ENCODE data around the gene REN.

REN gene

DNA sequence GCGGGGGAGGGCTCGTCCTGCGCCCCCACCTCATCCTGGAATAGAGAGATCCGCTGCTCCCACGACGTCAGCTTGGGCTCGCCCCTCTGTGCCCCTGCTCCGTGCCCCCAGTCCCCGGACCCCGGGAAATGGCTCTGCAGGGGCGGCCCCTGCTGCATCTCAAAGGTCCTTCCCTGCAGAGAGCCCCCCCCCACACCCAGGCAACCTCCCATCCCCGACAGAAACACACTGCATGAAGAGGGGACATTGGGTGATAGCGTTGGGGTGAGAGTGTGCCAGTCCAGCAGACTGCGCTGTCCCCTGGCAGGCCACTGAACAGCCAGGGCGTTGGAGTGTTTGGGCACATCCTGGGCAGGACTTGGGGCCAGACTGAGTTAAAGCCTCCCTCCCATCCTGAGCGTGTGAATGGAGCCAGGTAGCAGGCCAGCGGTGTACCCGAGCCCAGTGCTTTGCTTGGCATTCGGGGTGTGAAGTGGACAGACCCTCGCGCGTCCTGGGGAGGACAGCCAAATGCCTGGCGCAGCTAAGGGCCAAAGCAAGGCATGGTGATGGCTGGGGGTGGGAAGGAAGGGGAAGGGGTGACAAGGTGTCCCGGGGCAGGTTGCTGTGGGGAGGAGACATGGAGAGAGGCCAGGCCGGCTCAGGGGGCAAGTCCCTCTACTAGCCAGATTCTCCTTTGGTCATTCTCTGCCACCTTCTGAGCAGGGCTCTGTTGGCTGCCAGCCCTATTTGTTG lies 13.7 kb downstream of the REN start:
- DNase-seq = no peak

DNA sequence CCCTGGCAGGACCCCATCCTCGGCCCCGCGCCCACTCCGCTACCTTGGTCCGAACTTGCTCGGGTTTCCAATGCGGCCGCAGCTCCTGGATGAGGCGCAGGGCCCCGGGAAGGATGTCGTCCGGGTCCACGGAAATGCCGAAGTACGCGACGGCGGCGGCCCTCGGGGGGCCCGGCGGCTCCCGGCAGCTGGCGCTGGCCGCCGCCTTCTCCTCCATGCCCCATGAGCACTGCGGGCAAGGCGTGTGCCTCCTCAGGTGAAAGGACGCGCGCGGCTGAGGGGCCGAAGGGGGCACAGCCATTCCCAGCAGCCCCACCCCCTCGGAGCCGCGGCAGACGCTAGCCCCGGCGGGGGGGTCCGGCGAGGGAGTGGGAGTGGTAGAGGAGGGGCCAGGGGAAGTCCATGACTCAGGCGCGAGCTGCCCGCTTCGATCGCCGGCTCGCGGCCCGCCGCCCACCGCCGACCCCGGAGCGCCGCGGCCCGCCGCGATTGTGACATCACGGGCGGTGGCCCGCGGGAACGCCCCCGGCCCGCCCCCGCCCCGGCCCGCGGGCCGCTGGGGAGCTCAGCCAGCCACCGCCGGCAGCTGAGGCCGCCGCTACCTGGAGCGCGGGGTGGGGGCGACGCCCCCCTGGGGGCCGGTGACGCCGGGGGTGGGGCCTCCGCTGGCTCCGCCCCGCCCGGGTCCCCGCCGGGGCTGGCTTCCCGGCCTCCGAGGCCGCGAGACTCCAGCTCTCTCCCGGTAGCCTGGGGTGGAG lies 14.4 kb downstream of the REN start, which contains the start of gene ETNK2:
TSS of gene ETNK2 (minus strand) at position 493 of the 758 bp plus-strand sequence. CDS start at position 301, 192 bp downstream.
- peak; percentile 49 to 67 for DNase-seq

DNA sequence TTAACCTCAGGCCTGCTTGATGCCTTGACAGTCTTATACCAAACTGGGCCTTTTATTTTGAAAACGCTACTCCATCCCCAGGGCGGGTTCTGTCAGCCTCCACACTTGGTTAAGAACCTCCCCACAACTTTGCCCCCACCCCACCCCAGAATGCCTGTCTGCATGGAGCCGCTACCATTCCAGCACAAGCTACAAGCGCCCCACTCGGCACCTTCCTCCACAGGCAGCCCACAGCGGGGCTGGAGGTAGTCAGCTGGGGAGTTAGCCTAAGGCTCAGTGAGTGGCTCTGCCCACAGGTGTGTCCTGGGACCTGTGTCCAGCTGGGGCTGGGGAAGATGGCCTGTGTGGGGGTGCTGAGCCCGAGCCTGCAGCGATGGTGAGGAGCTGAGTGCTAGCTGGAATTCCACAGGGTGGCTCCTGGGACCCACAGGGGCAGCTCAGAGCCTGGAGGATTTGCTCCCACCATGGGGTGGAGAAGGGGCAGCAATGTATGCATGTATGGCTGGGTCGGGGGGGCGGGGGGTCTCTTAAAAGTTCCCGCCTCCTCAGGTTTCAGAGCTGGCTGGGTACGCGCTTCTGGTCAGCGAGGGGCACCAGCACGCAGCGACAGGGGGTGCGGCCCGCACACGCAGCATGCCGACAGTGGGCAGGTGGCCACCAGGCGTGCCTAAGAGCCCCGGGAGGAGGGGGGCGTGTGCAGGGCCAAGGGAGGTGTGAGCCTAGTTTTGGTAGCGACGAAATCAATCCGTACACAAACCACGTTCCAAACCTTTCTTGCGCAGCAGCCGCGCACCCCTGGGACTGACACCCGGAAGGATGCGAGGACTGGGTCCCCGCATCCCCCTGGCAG lies 15.2 kb downstream of the REN start:
- DNase-seq = no peak

- no peak for DNase-seq
Measured at GRCh38 chr1:204149635-204150565, 16.2 kb downstream of the REN start.

GRCh38 chr1:204149107-204149506 lies 17.0 kb downstream of the REN start:
- DNase-seq = no peak

GRCh38 chr1:204147406-204148383 lies 18.4 kb downstream of the REN start:
- DNase-seq = no peak

GRCh38 chr1:204146965-204147364 lies 19.2 kb downstream of the REN start:
- no peak for DNase-seq

DNA sequence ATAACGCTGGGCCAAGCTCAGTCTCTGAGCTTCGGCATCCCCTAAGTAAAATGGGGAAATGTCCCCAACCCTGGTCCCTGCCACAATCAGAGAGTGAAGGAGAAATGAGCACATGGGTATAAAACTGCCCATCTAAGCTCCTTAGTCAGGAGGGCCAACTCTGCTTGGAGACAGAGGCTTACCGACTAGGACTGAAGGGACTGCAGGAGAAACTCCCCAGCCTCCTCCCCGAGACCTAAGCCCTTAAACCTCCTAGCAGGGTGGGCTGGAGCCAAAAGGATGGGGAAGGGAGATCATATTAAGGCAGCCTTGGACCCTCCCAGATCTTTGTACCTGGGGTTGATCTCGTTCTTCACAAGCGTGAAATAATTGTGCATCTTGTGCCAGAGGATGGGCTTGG lies 19.8 kb downstream of the REN start:
- no peak for DNase-seq

DNA sequence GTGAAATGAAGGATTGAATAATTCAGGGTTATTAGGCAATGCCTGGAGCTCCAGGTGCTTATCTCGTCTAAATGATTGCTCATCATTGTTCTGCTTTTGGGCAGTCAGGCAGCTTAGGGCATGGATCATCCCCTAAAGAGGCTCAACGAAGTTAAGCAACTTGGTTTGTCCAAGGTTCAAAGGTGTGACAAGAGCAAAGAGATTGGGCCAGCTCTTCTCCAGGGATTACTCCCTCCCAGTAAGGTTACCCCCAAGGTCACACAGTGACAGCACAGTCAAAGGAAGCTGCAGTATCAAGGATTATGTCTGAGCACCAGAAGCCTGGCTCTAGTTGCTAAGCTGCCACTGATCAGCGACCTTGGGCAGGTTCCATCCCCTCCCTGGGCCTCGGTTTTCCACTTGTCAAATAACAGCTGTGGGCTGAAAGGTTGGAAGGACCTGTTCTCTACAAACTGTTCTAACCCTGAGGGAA lies 21.1 kb downstream of the REN start:
- no peak for DNase-seq

- no peak for DNase-seq
Measured at GRCh38 chr1:204143276-204144041, 22.7 kb downstream of the REN start.

DNA sequence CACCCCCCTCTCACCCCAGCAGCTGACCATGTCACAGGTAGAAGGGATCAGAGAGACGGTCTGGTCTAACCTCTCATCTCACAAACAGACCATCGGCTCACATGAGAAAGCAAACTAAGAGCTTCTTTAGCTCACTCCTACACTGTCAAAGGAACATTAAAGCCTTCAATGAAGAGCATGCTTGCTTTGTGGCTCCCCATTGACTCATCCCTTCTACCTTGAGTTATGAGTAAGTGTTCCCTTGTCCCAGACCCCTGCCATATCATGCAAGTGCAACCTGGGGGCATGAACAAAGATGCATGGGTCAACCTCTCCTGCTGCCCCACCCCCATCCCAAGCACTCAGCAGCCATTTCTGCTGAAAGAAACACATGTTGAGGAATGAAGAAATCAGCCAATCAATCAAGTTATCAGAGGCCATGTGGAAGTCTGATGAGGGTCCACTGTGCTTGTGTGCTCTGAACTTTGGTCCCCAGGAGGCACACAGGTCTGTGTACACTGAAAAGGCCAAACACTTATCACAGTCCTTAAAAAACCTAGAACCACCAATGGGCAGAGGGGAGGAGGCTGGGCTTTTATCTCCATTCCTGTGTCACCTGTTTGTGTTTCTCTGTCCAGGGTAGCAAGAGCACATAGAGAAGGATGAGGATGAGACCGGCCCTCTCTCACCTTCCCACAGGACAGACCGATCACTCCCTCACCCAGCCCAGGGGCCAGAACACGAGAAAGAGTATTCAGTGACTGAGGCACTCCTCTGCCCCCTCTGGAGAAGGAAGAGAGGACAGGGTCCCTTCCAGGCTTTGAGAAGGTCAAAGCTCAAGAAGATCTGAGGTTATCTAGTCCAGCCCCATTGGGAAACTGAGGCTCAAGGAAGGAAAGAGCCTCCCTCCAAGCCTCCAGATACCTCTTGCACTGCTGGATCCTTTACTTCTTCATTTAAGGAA lies 23.8 kb downstream of the REN start:
- no peak for DNase-seq

DNA sequence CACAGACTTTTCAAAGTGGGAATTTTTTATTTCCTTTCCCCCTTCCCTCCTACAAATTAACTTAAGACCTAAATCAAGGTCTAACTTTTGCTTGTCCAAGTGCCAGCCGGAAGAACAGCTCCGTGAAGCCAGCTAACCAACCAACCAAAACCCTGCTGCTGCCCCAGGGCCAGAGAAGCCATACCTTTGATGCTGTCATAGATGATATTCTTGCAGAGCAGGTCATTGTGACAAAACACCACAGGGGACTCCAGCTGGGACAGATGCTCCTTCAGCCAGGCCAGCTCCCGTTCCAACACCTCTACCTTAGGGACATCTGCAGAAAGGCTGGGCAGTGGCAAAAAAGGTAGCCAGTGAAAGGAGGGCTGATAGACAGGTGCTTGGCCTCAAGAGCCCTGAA lies 25.0 kb downstream of the REN start:
- no peak for DNase-seq

DNA sequence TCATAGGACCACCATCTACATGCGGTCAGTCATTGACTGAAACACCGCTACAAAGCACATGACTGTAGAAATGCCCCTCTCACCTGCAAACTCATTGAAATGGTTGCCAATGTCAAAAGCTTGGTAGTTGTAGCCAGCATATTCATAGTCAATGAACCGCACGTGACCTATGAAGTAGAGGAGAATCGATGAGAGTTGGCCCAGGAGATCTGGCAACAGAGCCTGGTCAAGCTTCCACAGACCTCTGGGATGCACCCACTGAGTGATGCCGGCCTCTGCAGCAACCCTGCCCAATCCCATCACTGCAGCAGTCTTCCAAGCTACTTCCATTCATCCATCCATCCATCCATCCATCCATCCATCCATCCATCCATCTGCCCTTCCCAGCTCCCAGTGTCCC lies 26.2 kb downstream of the REN start:
- no peak for DNase-seq

- DNase-seq = no peak
Measured at GRCh38 chr1:204139088-204139487, 27.0 kb downstream of the REN start.

DNA sequence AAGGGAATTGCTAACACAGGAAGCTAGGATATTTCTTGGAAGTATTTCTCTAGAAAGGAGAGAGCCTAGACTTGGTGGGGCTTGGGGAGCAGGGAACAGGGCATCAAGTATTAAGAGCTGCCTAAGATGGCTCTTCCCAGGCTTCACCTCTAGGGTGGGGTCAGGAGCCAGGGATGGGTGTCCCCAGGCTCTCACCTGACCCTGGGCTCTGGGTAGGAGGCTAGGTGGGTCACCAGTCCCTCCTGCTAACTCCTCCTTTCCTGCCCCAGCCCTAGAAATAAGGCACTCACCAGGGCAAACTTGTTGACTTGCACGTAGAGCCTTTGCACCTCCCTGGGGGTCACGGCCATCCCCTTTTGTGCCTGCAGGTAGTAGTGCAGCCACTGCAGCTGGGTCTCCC lies 29.3 kb downstream of the REN start:
- DNase-seq = no peak

- DNase-seq = no peak
Measured at GRCh38 chr1:204134103-204134502, 32.0 kb downstream of the REN start.

- no peak for DNase-seq
Measured at GRCh38 chr1:204132718-204133117, 33.4 kb downstream of the REN start.

DNA sequence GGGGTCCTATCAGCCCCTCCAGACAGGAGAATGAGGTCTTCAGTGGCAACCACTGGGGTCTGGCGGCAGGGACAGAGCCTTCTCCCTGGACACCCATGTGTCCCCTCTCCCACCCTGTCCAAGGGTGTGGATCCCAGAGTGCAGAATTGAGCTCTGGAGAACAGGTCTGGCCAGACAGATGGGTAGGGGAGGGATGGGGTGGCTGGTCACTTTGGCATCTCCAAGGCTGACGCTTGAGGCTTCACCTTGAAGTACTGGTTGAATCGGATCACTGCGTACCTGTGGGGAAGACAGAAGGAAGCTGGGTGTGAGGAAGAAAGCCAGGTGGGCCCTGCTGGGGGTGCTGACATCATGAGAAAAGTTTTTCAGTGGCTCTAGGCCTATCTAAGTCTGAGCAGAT lies 34.2 kb downstream of the REN start:
- DNase-seq = no peak
